ENCODE results near the gene ANKHD1.
"Not testable (repeated sequence)": the region's sequence is repeated elsewhere in the genome, so short reads cannot be mapped to it uniquely, and the experiment has no call there.

Gene ANKHD1

DNA sequence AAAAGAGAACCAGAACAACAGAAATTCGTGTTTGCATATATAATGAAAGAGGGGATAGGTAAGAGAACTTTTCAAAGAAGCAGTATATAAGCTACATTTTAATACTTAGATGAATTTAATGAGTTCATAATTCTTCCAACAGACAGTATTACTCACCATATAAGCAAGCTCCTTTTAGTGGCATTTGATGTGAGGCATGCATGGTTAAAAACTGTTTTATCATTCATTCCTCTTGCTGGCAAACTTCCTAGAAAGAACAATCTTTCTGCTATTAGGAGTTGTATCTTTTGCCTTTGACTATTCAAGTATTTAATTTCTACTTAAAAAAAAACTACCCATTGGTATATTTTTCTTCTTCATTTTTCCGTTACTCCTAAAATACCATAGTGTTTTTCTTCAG, 80.1 kb downstream of the ANKHD1 start:
- TF ChIP-seq ZNF701 (tag by site-specific recombination; IDR thresholded peaks at IDR 0.05) = no peak
- TF ChIP-seq KLF7 (tag by site-specific recombination; IDR thresholded peaks at IDR 0.05; ENCODE audit: borderline replicate concordance) = no peak
- TF ChIP-seq ZNF138 (tag by site-specific recombination; IDR thresholded peaks at IDR 0.05; ENCODE audit: borderline replicate concordance) = no peak
- no peak for TF ChIP-seq ZNF600 (tag by site-specific recombination; IDR thresholded peaks at IDR 0.05)
- Histone ChIP-seq H3K4me1 (ENCODE audit: control insufficient read depth, insufficient read depth, low read length) (no peaks in the 10 kb centered on the region), H3K9me3 (ENCODE audit: control insufficient read depth, insufficient read depth, low read depth, low read length) (no peaks in the 10 kb centered on the region), H3K4me3 (ENCODE audit: low read depth, low read length) (no peak overlapping the region), H3K36me3 (ENCODE audit: control insufficient read depth in 2 of 2, insufficient read depth in 1 of 2, low read length in 2 of 2) (peaks cover 35 to 37% of the 10 kb centered on the region in 2 experiments), H3K27ac (ENCODE audit: extremely low read depth, low read depth, low read length) (no peak overlapping the region)
- ChIA-PET POLR2A (no interaction called here), CTCF (no interaction called here)

DNA sequence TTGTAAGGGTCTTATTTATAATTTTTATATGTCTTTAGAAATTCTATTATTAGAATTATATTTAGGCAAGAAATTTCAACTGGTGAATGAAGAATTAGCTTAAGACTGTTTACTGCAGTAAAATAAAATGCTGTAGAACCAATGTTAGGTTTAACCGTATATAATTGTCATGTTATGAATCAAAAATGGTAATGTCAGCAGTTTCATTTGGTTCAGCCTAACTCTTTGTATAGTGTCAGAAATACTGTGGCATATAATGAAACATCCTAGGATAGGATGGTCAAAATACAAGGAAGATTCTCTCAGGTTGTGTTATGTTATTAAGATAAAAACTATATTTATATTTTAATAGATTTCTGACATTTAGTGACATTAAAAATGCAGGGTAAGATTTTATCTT, 81.4 kb downstream of the ANKHD1 start:
- no peak overlapping the region for H3K27ac ChIP-seq (ENCODE audit: extremely low read depth, low read depth, low read length)
- no peaks in the 10 kb centered on the region for H3K9me3 ChIP-seq (ENCODE audit: control insufficient read depth, insufficient read depth, low read depth, low read length)
- peaks cover 42 to 47% of the 10 kb centered on the region in 2 experiments for H3K36me3 ChIP-seq (ENCODE audit: control insufficient read depth in 2 of 2, insufficient read depth in 1 of 2, low read length in 2 of 2)
- POLR2A ChIA-PET = no interaction called here
- H3K4me1 ChIP-seq (ENCODE audit: control insufficient read depth, insufficient read depth, low read length) = no peaks in the 10 kb centered on the region
- CTCF ChIA-PET = interaction anchor here (1.1 kb wide), 1 partner anchor 19 kb away, joined by 3 read pairs; no protein-coding TSS in a partner anchor
- TF ChIP-seq ZNF654 (tag by site-specific recombination; IDR thresholded peaks at IDR 0.05; ENCODE audit: low read depth) = no peak
- TF ChIP-seq SCRT2 (tag by site-specific recombination; IDR thresholded peaks at IDR 0.05) = no peak
- no peak for TF ChIP-seq ZNF600 (tag by site-specific recombination; IDR thresholded peaks at IDR 0.05)
- TF ChIP-seq KLF10 (tag by site-specific recombination; IDR thresholded peaks at IDR 0.05) = no peak
- TF ChIP-seq ZFP41 (tag by site-specific recombination; IDR thresholded peaks at IDR 0.05; ENCODE audit: borderline replicate concordance) = no peak
- no peak for TF ChIP-seq ZNF121 (tag by site-specific recombination; IDR thresholded peaks at IDR 0.05)
- no peak for TF ChIP-seq ZNF311 (tag by site-specific recombination; IDR thresholded peaks at IDR 0.05; ENCODE audit: borderline replicate concordance)
- no peak for TF ChIP-seq ZNF221 (tag by site-specific recombination; IDR thresholded peaks at IDR 0.05; ENCODE audit: borderline replicate concordance)
- no peak for TF ChIP-seq ZNF785 (tag by site-specific recombination; IDR thresholded peaks at IDR 0.05)
- TF ChIP-seq ZNF23 (tag by site-specific recombination; IDR thresholded peaks at IDR 0.05; ENCODE audit: borderline replicate concordance) = no peak
- no peak overlapping the region for H3K4me3 ChIP-seq (ENCODE audit: low read depth, low read length)

DNA sequence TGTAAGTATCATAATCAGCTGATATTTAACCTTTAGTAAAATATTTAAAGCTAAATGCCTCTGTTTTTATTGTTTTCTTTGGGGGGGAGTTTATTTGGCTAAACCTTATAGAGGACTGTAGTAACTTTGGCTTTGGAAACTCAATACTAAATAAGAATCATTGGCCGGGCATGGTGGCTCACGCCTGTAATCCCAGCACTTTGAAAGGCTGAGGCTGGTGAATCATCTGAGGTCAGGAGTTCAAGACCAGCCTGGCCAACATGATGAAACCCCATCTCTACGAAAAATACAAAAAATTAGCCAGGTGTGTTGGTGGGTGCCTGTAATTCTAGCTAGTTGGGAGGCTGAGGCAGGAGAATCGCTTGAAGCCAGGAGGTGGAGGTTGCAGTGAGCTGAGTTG, 86.5 kb downstream of the ANKHD1 start:
- H3K27ac ChIP-seq (ENCODE audit: extremely low read depth, low read depth, low read length); H3K4me3 ChIP-seq (ENCODE audit: low read depth, low read length); H3K9me3 ChIP-seq (ENCODE audit: control insufficient read depth, insufficient read depth, low read depth, low read length); POLR2A ChIA-PET; H3K4me1 ChIP-seq (ENCODE audit: control insufficient read depth, insufficient read depth, low read length); CTCF ChIA-PET: not testable (repeated sequence)
- H3K36me3 ChIP-seq (ENCODE audit: control insufficient read depth in 2 of 2, insufficient read depth in 1 of 2, low read length in 2 of 2) = peaks cover 51 to 55% of the 10 kb centered on the region in 2 experiments

DNA sequence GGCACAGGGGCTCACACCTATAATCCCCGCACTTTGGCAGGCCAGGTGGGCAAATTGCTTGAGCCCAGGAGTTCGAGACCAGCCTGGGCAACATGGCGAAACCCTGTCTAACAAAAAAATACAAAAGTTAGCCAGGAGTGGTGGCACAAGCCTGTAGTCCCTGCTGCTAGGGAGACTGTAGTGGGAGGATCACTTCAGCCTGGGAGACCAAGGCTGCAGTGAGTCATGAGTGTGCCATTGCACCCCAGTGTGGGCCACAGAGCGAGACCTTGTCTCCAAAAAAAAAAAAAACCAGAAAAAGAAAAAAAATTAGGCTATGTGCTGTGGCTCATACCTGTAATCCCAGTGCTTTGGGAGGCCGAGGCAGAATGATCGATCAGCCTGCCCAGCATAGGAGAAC, 87.3 kb downstream of the ANKHD1 start:
- POLR2A ChIA-PET = no interaction called here
- H3K27ac ChIP-seq (ENCODE audit: extremely low read depth, low read depth, low read length) = no peak overlapping the region
- TF ChIP-seq, protein P1, sequence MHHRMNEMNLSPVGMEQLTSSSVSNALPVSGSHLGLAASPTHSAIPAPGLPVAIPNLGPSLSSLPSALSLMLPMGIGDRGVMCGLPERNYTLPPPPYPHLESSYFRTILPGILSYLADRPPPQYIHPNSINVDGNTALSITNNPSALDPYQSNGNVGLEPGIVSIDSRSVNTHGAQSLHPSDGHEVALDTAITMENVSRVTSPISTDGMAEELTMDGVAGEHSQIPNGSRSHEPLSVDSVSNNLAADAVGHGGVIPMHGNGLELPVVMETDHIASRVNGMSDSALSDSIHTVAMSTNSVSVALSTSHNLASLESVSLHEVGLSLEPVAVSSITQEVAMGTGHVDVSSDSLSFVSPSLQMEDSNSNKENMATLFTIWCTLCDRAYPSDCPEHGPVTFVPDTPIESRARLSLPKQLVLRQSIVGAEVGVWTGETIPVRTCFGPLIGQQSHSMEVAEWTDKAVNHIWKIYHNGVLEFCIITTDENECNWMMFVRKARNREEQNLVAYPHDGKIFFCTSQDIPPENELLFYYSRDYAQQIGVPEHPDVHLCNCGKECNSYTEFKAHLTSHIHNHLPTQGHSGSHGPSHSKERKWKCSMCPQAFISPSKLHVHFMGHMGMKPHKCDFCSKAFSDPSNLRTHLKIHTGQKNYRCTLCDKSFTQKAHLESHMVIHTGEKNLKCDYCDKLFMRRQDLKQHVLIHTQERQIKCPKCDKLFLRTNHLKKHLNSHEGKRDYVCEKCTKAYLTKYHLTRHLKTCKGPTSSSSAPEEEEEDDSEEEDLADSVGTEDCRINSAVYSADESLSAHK (tag by site-specific recombination; IDR thresholded peaks at IDR 0.05) = no peak
- TF ChIP-seq ZNF747 (tag by site-specific recombination; IDR thresholded peaks at IDR 0.05) (no peak), ZNF391 (tag by site-specific recombination; IDR thresholded peaks at IDR 0.05; ENCODE audit: borderline replicate concordance, low read depth) (no peak), ZNF2 (tag by site-specific recombination; IDR thresholded peaks at IDR 0.05) (no peak), ZNF843 (tag by site-specific recombination; IDR thresholded peaks at IDR 0.05) (no peak), MZF1 (tag by site-specific recombination; IDR thresholded peaks at IDR 0.05; ENCODE audit: borderline replicate concordance) (no peak)
- TF ChIP-seq, protein P2, sequence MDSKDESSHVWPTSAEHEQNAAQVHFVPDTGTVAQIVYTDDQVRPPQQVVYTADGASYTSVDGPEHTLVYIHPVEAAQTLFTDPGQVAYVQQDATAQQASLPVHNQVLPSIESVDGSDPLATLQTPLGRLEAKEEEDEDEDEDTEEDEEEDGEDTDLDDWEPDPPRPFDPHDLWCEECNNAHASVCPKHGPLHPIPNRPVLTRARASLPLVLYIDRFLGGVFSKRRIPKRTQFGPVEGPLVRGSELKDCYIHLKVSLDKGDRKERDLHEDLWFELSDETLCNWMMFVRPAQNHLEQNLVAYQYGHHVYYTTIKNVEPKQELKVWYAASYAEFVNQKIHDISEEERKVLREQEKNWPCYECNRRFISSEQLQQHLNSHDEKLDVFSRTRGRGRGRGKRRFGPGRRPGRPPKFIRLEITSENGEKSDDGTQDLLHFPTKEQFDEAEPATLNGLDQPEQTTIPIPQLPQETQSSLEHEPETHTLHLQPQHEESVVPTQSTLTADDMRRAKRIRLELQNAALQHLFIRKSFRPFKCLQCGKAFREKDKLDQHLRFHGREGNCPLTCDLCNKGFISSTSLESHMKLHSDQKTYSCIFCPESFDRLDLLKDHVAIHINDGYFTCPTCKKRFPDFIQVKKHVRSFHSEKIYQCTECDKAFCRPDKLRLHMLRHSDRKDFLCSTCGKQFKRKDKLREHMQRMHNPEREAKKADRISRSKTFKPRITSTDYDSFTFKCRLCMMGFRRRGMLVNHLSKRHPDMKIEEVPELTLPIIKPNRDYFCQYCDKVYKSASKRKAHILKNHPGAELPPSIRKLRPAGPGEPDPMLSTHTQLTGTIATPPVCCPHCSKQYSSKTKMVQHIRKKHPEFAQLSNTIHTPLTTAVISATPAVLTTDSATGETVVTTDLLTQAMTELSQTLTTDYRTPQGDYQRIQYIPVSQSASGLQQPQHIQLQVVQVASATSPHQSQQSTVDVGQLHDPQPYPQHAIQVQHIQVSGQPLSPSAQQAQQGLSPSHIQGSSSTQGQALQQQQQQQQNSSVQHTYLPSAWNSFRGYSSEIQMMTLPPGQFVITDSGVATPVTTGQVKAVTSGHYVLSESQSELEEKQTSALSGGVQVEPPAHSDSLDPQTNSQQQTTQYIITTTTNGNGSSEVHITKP (tag by site-specific recombination; IDR thresholded peaks at IDR 0.05) = no peak
- CTCF ChIA-PET = no interaction called here
- no peaks in the 10 kb centered on the region for H3K4me1 ChIP-seq (ENCODE audit: control insufficient read depth, insufficient read depth, low read length)
- no peaks in the 10 kb centered on the region for H3K9me3 ChIP-seq (ENCODE audit: control insufficient read depth, insufficient read depth, low read depth, low read length)
- no peak overlapping the region for H3K4me3 ChIP-seq (ENCODE audit: low read depth, low read length)
- H3K36me3 ChIP-seq (ENCODE audit: control insufficient read depth in 2 of 2, insufficient read depth in 1 of 2, low read length in 2 of 2) = peaks cover 46 to 53% of the 10 kb centered on the region in 2 experiments

All from HEK293 (cell line).